SK-N-SH (cell line): ENCODE measurements around the gene LRRN4CL.

Experiments used
- CHD2 ChIP-seq: fragments of 150-350 bp; IDR thresholded peaks from 2 replicates; pipeline ENCODE4 v1.6.1; 2018; ENCODE audit warnings: low read length; ENCODE audit not compliant: partially characterized antibody
- EP300 ChIP-seq, 2 experiments: IDR thresholded peaks; 2 replicates each; pipeline versions ENCODE4 v1.4.0 to v1.6.1; 2012; ENCODE audit warnings: borderline replicate concordance in 1 of 2, low read depth in 1 of 2, low read length in 1 of 2
- EZH2phosphoT487 ChIP-seq: fragments of 200-600 bp; sonication (generic); IDR thresholded peaks from 2 replicates; pipeline ENCODE4 v1.6.1; 2017; ENCODE audit warnings: low read depth, mixed run types, mild to moderate bottlenecking, antibody characterized with exemption, moderate library complexity, borderline replicate concordance
- GABPA ChIP-seq: IDR thresholded peaks from 2 replicates; pipeline ENCODE4 v1.4.0; 2012; ENCODE audit warnings: low read depth, mild to moderate bottlenecking
- NFIC ChIP-seq: IDR thresholded peaks from 2 replicates; pipeline ENCODE4 v1.4.0; 2012; ENCODE audit warnings: borderline replicate concordance
- POLR2AphosphoS5 ChIP-seq: IDR thresholded peaks from 2 replicates; pipeline ENCODE4 v1.6.1; 2012; ENCODE audit warnings: low read depth, low read length
- RCOR1 ChIP-seq: fragments of 150-350 bp; IDR thresholded peaks from 2 replicates; pipeline ENCODE4 v1.6.1; 2017; ENCODE audit warnings: antibody characterized with exemption, low read length
- SIN3A ChIP-seq: IDR thresholded peaks from 2 replicates; pipeline ENCODE4 v1.6.1; 2012; ENCODE audit warnings: low read depth, mild to moderate bottlenecking, low read length, moderate library complexity, borderline replicate concordance
- SMC3 ChIP-seq: IDR thresholded peaks from 2 replicates; pipeline ENCODE4 v1.6.1; 2012; ENCODE audit warnings: low read depth, low read length, improper control_type of control experiment
- TAF1 ChIP-seq: IDR thresholded peaks from 2 replicates; pipeline ENCODE4 v1.6.1; 2012; ENCODE audit warnings: low read depth, mild to moderate bottlenecking, low read length, moderate library complexity, borderline replicate concordance
- TF ChIP-seq, protein P1 (sequence below): fragments of 200-600 bp; sonication (generic); IDR thresholded peaks from 2 replicates; pipeline ENCODE4 v1.6.1; 2017; ENCODE audit warnings: antibody characterized with exemption, mild to moderate bottlenecking, moderate library complexity
- TF ChIP-seq, protein P2 (sequence below): IDR thresholded peaks from 2 replicates; pipeline ENCODE4 v1.4.0; 2012; ENCODE audit warnings: low read depth

DNA sequence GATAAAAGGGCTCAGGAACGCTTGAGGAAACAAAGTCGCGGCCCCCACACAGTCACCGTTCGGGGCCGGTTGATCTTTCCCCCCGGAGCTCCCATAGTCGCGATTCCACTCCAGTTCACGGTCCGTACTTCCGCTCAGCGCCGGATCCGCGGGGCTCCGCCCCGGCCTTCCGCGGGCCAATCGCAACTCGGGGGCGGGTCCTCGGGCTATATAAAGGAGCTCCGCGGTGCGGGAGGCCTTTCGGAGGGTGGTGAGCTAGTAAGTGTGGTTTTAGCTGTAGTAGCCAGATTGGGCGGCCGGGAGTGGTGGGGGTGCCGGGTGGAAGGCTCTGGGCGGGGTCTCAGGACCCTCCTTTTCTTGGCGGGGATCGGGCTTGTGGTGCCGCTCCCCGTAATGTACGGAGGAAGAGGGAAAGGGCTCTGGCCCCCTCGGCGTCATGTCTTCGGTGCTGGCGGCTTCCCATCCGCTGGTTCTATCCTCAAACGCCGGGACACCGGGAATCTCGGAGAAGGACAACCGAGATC, 24.2 kb downstream of the LRRN4CL start, which contains the start of the genes C11orf98 and CSKMT:
- 0 out of 4 replicates have a peak, but pooled peaks of 1 of the 2 experiments have one; percentile 31 for TF ChIP-seq EP300 (IDR thresholded peaks at IDR 0.05; ENCODE audit: borderline replicate concordance in 1 of 2, low read depth in 1 of 2, low read length in 1 of 2)
- peak; percentile 100 for TF ChIP-seq POLR2AphosphoS5
- TF ChIP-seq, protein P1, sequence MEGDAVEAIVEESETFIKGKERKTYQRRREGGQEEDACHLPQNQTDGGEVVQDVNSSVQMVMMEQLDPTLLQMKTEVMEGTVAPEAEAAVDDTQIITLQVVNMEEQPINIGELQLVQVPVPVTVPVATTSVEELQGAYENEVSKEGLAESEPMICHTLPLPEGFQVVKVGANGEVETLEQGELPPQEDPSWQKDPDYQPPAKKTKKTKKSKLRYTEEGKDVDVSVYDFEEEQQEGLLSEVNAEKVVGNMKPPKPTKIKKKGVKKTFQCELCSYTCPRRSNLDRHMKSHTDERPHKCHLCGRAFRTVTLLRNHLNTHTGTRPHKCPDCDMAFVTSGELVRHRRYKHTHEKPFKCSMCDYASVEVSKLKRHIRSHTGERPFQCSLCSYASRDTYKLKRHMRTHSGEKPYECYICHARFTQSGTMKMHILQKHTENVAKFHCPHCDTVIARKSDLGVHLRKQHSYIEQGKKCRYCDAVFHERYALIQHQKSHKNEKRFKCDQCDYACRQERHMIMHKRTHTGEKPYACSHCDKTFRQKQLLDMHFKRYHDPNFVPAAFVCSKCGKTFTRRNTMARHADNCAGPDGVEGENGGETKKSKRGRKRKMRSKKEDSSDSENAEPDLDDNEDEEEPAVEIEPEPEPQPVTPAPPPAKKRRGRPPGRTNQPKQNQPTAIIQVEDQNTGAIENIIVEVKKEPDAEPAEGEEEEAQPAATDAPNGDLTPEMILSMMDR: no peak
- TF ChIP-seq CHD2: peak; percentile 86
- TF ChIP-seq EZH2phosphoT487: no peak
- TF ChIP-seq TAF1: peak; percentile 98
- TF ChIP-seq NFIC: no peak
- peak; percentile 93 for TF ChIP-seq SIN3A
- TF ChIP-seq, protein P2, sequence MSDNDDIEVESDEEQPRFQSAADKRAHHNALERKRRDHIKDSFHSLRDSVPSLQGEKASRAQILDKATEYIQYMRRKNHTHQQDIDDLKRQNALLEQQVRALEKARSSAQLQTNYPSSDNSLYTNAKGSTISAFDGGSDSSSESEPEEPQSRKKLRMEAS: peak; percentile 78
- no peak for TF ChIP-seq SMC3
- peak; percentile 71 for TF ChIP-seq GABPA
- no peak for TF ChIP-seq RCOR1
